NCI-H2196 (cell line): ENCODE data around the gene PCDHGA5.
"Not testable (repeated sequence)": the region's sequence is repeated elsewhere in the genome, so short reads cannot be mapped to it uniquely, and the experiment has no call there.

Experiments used
- DNase-seq: peaks from one replicate; lab custom pipeline; 2025; ENCODE audit not compliant: unreplicated experiment; lab: John Stamatoyannopoulos, UW

The PCDHGA5 gene

GRCh38 chr5:141412854-141413539 is 49.0 kb downstream of the PCDHGA5 start, which contains the start of gene PCDHGA10:
Gene PCDHGA10, plus strand, starts transcription at chr5:141412987. Its CDS starts 189 bp downstream, at chr5:141413176.
- DNase-seq = no peak

GRCh38 chr5:141413540-141414069 is 49.6 kb downstream of the PCDHGA5 start:
- no peak for DNase-seq

GRCh38 chr5:141414548-141415274 is 50.7 kb downstream of the PCDHGA5 start:
- DNase-seq = not testable (repeated sequence)

DNA sequence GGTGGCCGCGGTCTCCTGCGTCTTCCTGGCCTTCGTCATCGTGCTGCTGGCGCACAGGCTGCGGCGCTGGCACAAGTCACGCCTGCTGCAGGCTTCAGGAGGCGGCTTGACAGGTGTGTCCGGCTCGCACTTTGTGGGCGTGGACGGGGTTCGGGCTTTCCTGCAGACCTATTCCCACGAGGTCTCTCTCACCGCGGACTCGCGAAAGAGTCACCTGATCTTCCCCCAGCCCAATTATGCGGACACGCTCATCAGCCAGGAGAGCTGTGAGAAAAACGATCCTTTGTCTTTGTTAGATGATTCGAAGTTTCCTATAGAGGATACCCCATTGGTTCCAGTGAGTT is 51.3 kb downstream of the PCDHGA5 start:
- not testable (repeated sequence) for DNase-seq
